ENCODE data around the gene ZBTB11.
"Not testable (repeated sequence)": the region's sequence is repeated elsewhere in the genome, so short reads cannot be mapped to it uniquely, and the experiment has no call there.

The ZBTB11 gene

GRCh38 chr3:101642441-101642840, 34.5 kb downstream of the ZBTB11 start:
- no peak for DNase-seq (ENCODE audit: low read depth)
- H3K4me3 ChIP-seq (ENCODE audit: low read length) = no peak overlapping the region
- no peak for TF ChIP-seq CTCF (conservative IDR thresholded peaks at IDR 0.05; ENCODE audit: low read length)

- DNase-seq (ENCODE audit: low read depth); H3K4me3 ChIP-seq (ENCODE audit: low read length): not testable (repeated sequence)
Measured at GRCh38 chr3:101641397-101642115, 35.4 kb downstream of the ZBTB11 start.

GRCh38 chr3:101640256-101640655, 36.7 kb downstream of the ZBTB11 start:
- no peak for DNase-seq (ENCODE audit: low read depth)
- TF ChIP-seq CTCF (conservative IDR thresholded peaks at IDR 0.05; ENCODE audit: low read length) = no peak

GRCh38 chr3:101639280-101639963, 37.5 kb downstream of the ZBTB11 start:
- no peak for TF ChIP-seq CTCF (conservative IDR thresholded peaks at IDR 0.05; ENCODE audit: low read length)
- H3K4me3 ChIP-seq (ENCODE audit: low read length) = no peak overlapping the region
- DNase-seq (ENCODE audit: low read depth) = no peak

More at GRCh38 chr3:101640256-101640655, 36.7 kb downstream of the ZBTB11 start:
- H3K4me3 ChIP-seq (ENCODE audit: low read length) = no peak overlapping the region

- TF ChIP-seq CTCF (conservative IDR thresholded peaks at IDR 0.05; ENCODE audit: low read length) = no peak
- DNase-seq (ENCODE audit: low read depth) = no peak
- H3K4me3 ChIP-seq (ENCODE audit: low read length) = no peak overlapping the region
Measured at GRCh38 chr3:101638261-101638745, 38.6 kb downstream of the ZBTB11 start.

- no peak for TF ChIP-seq CTCF (conservative IDR thresholded peaks at IDR 0.05; ENCODE audit: low read length)
- DNase-seq (ENCODE audit: low read depth) = no peak
- no peak overlapping the region for H3K4me3 ChIP-seq (ENCODE audit: low read length)
Measured at GRCh38 chr3:101637451-101637850, 39.5 kb downstream of the ZBTB11 start.

- no peak overlapping the region for H3K4me3 ChIP-seq (ENCODE audit: low read length)
- DNase-seq (ENCODE audit: low read depth) = peak; percentile 27
- TF ChIP-seq CTCF (conservative IDR thresholded peaks at IDR 0.05; ENCODE audit: low read length) = peak; percentile 67
Measured at GRCh38 chr3:101635954-101636798, 40.8 kb downstream of the ZBTB11 start.

All from AG10803 (cell line).